Measurements from ENCODE around the gene RIMBP2. TPM values are rescaled to one million over a fixed set of nuclear protein-coding genes. Genes with fewer than 3 reads are reported as not detected.

RIMBP2 gene
- total and polyA plus RNA-seq, 2 experiments from 2014 or later = 0.31 to 0.37 TPM

- H3K4me2 ChIP-seq = no peak overlapping the region
- no peaks in the 10 kb centered on the region for H3K79me2 ChIP-seq (replicated peaks; ENCODE audit: insufficient read depth)
- H3K9me2 ChIP-seq (ENCODE audit: insufficient read depth) = no peaks in the 10 kb centered on the region
- no peak for ATAC-seq
- H3K27me3 ChIP-seq (ENCODE audit: insufficient read depth) = no peaks in the 10 kb centered on the region
- H3K36me3 ChIP-seq (ENCODE audit: insufficient read depth) = no peaks in the 10 kb centered on the region
- Mint-ChIP-seq H3K4me3 (no peak overlapping the region), H3K9me3 (peaks cover 97% of the 10 kb centered on the region), H3K27ac (no peak overlapping the region), H3K36me3 (ENCODE audit: low read depth) (peaks cover 50% of the 10 kb centered on the region), H3K27me3 (ENCODE audit: insufficient read depth, low read depth, poor library complexity) (peaks cover 10% of the 10 kb centered on the region), H3K4me1 (no peaks in the 10 kb centered on the region)
- no peaks in the 10 kb centered on the region for H4K20me1 ChIP-seq (replicated peaks; ENCODE audit: insufficient read depth)
- no peak overlapping the region for H3K27ac ChIP-seq (ENCODE audit: low read depth)
- H2AFZ ChIP-seq = no peak overlapping the region
- no peak for TF ChIP-seq POLR2AphosphoS5 (IDR thresholded peaks at IDR 0.05; ENCODE audit: low read depth)
- TF ChIP-seq, protein P1, sequence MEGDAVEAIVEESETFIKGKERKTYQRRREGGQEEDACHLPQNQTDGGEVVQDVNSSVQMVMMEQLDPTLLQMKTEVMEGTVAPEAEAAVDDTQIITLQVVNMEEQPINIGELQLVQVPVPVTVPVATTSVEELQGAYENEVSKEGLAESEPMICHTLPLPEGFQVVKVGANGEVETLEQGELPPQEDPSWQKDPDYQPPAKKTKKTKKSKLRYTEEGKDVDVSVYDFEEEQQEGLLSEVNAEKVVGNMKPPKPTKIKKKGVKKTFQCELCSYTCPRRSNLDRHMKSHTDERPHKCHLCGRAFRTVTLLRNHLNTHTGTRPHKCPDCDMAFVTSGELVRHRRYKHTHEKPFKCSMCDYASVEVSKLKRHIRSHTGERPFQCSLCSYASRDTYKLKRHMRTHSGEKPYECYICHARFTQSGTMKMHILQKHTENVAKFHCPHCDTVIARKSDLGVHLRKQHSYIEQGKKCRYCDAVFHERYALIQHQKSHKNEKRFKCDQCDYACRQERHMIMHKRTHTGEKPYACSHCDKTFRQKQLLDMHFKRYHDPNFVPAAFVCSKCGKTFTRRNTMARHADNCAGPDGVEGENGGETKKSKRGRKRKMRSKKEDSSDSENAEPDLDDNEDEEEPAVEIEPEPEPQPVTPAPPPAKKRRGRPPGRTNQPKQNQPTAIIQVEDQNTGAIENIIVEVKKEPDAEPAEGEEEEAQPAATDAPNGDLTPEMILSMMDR (conservative IDR thresholded peaks at IDR 0.05; ENCODE audit: low read depth in 2 of 2) = no peak
- TF ChIP-seq, protein P2, sequence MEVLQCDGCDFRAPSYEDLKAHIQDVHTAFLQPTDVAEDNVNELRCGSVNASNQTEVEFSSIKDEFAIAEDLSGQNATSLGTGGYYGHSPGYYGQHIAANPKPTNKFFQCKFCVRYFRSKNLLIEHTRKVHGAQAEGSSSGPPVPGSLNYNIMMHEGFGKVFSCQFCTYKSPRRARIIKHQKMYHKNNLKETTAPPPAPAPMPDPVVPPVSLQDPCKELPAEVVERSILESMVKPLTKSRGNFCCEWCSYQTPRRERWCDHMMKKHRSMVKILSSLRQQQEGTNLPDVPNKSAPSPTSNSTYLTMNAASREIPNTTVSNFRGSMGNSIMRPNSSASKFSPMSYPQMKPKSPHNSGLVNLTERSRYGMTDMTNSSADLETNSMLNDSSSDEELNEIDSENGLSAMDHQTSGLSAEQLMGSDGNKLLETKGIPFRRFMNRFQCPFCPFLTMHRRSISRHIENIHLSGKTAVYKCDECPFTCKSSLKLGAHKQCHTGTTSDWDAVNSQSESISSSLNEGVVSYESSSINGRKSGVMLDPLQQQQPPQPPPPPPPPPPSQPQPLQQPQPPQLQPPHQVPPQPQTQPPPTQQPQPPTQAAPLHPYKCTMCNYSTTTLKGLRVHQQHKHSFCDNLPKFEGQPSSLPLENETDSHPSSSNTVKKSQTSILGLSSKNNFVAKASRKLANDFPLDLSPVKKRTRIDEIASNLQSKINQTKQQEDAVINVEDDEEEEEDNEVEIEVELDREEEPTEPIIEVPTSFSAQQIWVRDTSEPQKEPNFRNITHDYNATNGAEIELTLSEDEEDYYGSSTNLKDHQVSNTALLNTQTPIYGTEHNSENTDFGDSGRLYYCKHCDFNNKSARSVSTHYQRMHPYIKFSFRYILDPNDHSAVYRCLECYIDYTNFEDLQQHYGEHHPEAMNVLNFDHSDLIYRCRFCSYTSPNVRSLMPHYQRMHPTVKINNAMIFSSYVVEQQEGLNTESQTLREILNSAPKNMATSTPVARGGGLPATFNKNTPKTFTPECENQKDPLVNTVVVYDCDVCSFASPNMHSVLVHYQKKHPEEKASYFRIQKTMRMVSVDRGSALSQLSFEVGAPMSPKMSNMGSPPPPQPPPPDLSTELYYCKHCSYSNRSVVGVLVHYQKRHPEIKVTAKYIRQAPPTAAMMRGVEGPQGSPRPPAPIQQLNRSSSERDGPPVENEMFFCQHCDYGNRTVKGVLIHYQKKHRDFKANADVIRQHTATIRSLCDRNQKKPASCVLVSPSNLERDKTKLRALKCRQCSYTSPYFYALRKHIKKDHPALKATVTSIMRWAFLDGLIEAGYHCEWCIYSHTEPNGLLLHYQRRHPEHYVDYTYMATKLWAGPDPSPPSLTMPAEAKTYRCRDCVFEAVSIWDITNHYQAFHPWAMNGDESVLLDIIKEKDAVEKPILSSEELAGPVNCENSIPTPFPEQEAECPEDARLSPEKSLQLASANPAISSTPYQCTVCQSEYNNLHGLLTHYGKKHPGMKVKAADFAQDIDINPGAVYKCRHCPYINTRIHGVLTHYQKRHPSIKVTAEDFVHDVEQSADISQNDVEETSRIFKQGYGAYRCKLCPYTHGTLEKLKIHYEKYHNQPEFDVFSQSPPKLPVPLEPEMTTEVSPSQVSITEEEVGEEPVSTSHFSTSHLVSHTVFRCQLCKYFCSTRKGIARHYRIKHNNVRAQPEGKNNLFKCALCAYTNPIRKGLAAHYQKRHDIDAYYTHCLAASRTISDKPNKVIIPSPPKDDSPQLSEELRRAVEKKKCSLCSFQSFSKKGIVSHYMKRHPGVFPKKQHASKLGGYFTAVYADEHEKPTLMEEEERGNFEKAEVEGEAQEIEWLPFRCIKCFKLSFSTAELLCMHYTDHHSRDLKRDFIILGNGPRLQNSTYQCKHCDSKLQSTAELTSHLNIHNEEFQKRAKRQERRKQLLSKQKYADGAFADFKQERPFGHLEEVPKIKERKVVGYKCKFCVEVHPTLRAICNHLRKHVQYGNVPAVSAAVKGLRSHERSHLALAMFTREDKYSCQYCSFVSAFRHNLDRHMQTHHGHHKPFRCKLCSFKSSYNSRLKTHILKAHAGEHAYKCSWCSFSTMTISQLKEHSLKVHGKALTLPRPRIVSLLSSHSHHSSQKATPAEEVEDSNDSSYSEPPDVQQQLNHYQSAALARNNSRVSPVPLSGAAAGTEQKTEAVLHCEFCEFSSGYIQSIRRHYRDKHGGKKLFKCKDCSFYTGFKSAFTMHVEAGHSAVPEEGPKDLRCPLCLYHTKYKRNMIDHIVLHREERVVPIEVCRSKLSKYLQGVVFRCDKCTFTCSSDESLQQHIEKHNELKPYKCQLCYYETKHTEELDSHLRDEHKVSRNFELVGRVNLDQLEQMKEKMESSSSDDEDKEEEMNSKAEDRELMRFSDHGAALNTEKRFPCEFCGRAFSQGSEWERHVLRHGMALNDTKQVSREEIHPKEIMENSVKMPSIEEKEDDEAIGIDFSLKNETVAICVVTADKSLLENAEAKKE (CRISPR knock-in tag; IDR thresholded peaks at IDR 0.05) = no peak
- no peak for TF ChIP-seq ZNF331 (CRISPR knock-in tag; IDR thresholded peaks at IDR 0.05; ENCODE audit: low read depth)
- TF ChIP-seq JUNB (IDR thresholded peaks at IDR 0.05; ENCODE audit: unreplicated experiment) = no peak
- no peaks in the 10 kb centered on the region for H3K4me1 ChIP-seq (ENCODE audit: insufficient read depth)
- DNase-seq (ENCODE audit: low spot score) = no peak
- H3F3A ChIP-seq (replicated peaks; ENCODE audit: low read depth) = no peaks in the 10 kb centered on the region
- no peak overlapping the region for H3K4me3 ChIP-seq
These were observed 271.1 kb downstream of the RIMBP2 start for GRCh38 chr12:130444986-130445385.
